Measurements from ENCODE around the gene CCDC6. TPM values are rescaled to one million over a fixed set of nuclear protein-coding genes. Genes with fewer than 3 reads are reported as not detected.

Gene CCDC6
- total and polyA plus RNA-seq, 2 of the 4 experiments (the other 2 are of a cell fraction), result 21.8 to 30.8 TPM

- Histone ChIP-seq H3K36me3 (ENCODE audit: control insufficient read depth, insufficient read depth, low read length) (no peaks in the 10 kb centered on the region), H3K27ac (ENCODE audit: insufficient read depth, low read length) (no peak overlapping the region), H3K79me1 (ENCODE audit: low read depth in 1 of 2, low read length in 2 of 2) (no peaks in the 10 kb centered on the region), H3K4me1 (ENCODE audit: control insufficient read depth, insufficient read depth, low read length) (no peaks in the 10 kb centered on the region), H4K20me1 (ENCODE audit: insufficient read depth, low read length) (no peaks in the 10 kb centered on the region), H3K9ac (ENCODE audit: low read depth, low read length) (no peak overlapping the region), H2BK5ac (ENCODE audit: low read depth, low read length, poor library complexity, severe bottlenecking) (no peak overlapping the region), H3K27me3 (ENCODE audit: control insufficient read depth, insufficient read depth, low read length) (no peaks in the 10 kb centered on the region), H3K4me3 (ENCODE audit: insufficient read depth, low read depth, low read length) (no peak overlapping the region), H3K23ac (ENCODE audit: low read depth, low read length) (no peak overlapping the region), H3K4me2 (ENCODE audit: low read depth, low read length) (no peak overlapping the region), H2AK9ac (replicated peaks; ENCODE audit: low read depth, low read length, poor library complexity) (no peak overlapping the region), H3K4ac (ENCODE audit: low read depth, low read length) (no peak overlapping the region), H4K91ac (ENCODE audit: insufficient read depth, low read depth, low read length) (no peak overlapping the region), H2BK120ac (ENCODE audit: low read depth, low read length) (no peak overlapping the region), H3K14ac (replicated peaks; ENCODE audit: low read depth, low read length) (no peak overlapping the region), H3K9me3 (ENCODE audit: control insufficient read depth, insufficient read depth, low read length) (no peaks in the 10 kb centered on the region), H3K56ac (ENCODE audit: extremely low read depth, insufficient read depth, low read length) (no peak overlapping the region), H4K8ac (ENCODE audit: low read depth in 2 of 2, low read length in 2 of 2) (no peak overlapping the region), H2BK20ac (ENCODE audit: low read depth, low read length) (no peak overlapping the region), H2BK15ac (ENCODE audit: low read depth, low read length) (no peak overlapping the region), H4K5ac (ENCODE audit: low read depth, low read length) (no peak overlapping the region), H3K18ac (ENCODE audit: low read depth, low read length) (no peak overlapping the region), H2AK5ac (ENCODE audit: low read depth, low read length) (no peak overlapping the region), H2AFZ (replicated peaks; ENCODE audit: low read length, poor library complexity) (no peak overlapping the region), H3K9me1 (ENCODE audit: insufficient read depth, low read length) (no peaks in the 10 kb centered on the region)
- ChIA-PET CTCF (no interaction called here), POLR2A (ENCODE audit: unreplicated experiment) (no interaction called here)
- dilution Hi-C loops (cut with HindIII; ENCODE audit: low sequenced_read_pairs, unreplicated experiment) (no loop called here), in situ Hi-C loops (cut with MboI; ENCODE audit: low sequenced_read_pairs) (no loop called here), intact Hi-C loops (cut with micrococcal nuclease) (no loop called here)
- DNase-seq (no peak), ATAC-seq (ENCODE audit: low read depth) (no peak)
- WGBS, 2 experiments (ENCODE audit: extremely low coverage in 2 of 2, insufficient read length in 1 of 2), result 85% methylated on average over 10 of the region's 16 CpGs; no CpG with 5 or more reads in 1 of the 2 experiments
- TF ChIP-seq MXI1 (IDR thresholded peaks at IDR 0.05; ENCODE audit: borderline replicate concordance, low read depth, low read length) (no peak), RCOR1 (IDR thresholded peaks at IDR 0.05; ENCODE audit: insufficient replicate concordance, low read length) (no peak), SMC3 (IDR thresholded peaks at IDR 0.05; ENCODE audit: low read depth, low read length) (no peak), POLR2A (IDR thresholded peaks at IDR 0.05; ENCODE audit: low read depth, low read length) (no peak), CTCF (conservative IDR thresholded peaks at IDR 0.05; ENCODE audit: low read depth, low read length) (no peak), BHLHE40 (IDR thresholded peaks at IDR 0.05; ENCODE audit: low read depth, low read length) (no peak)
- BruUV-seq (replicated peaks), result no TSS peak
Observed at GRCh38 chr10:59944339-59944935, 38.1 kb upstream of the CCDC6 start.

All from IMR-90 (cell line).